ENCODE data around the gene CD200R1L.
"Not testable (repeated sequence)": the region's sequence is repeated elsewhere in the genome, so short reads cannot be mapped to it uniquely, and the experiment has no call there.

The CD200R1L gene, protein sequence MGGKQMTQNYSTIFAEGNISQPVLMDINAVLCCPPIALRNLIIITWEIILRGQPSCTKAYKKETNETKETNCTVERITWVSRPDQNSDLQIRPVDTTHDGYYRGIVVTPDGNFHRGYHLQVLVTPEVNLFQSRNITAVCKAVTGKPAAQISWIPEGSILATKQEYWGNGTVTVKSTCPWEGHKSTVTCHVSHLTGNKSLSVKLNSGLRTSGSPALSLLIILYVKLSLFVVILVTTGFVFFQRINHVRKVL

GRCh38 chr3:112846764-112847163 is at the start of gene CD200R1L:
Gene CD200R1L (minus strand): TSS chr3:112846864. CDS start chr3:112829367, 17,497 bp downstream.
- DNase-seq = no peak

DNA sequence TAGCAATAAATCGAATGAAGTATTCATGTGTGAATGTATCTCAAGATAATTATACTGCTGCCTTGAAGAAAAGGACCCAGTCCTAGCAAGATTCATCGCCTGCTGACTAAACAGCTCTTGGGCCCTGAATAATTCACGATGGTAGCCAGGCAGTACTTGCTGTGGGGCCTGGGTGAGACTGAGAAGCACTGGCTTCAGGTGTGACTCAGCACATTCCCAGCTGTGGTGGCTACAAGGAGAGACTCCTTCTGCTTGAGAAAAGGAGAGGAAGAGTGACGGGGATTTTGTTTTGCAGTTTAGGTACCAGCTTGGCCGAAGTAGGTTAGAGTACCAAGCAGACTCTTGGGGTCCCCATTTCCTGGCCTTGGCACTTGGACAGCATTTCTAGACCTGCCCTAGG is 47.6 kb upstream of the CD200R1L start:
- no peak for DNase-seq

GRCh38 chr3:112889357-112889756 is 42.7 kb upstream of the CD200R1L start:
- DNase-seq = no peak

GRCh38 chr3:112888381-112889085 is 41.9 kb upstream of the CD200R1L start:
- DNase-seq = no peak

GRCh38 chr3:112884678-112885290 is 38.1 kb upstream of the CD200R1L start:
- DNase-seq = no peak

GRCh38 chr3:112881891-112882290 is 35.2 kb upstream of the CD200R1L start:
- no peak for DNase-seq

GRCh38 chr3:112875561-112875960 is 28.9 kb upstream of the CD200R1L start:
- no peak for DNase-seq

- no peak for DNase-seq
Observed at GRCh38 chr3:112874725-112875124, 28.1 kb upstream of the CD200R1L start.

DNA sequence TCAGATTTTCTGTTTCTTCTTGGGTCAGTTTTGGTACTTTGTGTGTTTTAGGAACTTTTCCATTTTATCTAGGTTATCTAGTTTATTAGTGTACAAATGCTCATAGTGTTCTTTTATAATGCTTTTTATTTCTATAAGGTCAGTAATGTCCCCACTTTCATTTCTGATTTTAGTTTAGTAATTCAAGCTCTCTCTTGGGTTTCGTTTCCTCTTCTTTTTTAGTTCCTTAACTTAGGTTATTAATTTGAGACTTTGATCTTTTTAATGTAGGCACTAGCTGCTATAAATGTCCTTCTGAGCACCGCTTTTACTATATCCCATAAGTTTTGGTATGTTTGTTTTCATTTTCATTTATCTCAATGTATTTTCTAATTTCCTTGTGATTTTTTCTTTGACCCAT is 27.0 kb upstream of the CD200R1L start:
- no peak for DNase-seq

DNA sequence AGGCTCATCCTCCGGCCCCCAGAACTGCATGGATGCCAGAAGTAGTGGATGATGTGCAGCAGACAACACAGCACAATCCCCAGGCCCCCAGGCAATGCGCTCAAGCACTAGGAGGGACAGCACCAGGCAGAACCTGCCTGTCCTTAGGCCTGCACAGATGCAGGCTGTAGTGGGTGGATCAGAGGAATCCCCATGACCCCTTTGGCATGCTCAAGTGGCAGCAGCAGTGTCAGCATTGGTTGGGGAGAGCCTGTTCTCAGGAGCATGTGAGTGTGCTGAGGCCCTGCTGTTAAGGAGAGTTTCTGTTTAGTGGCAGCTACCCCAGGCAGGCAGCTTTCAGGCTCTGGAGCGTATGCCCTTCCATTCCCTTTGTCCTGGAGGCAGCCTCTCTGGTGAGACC is 25.1 kb upstream of the CD200R1L start:
- no peak for DNase-seq

- DNase-seq = no peak
Observed at GRCh38 chr3:112865757-112866156, 19.1 kb upstream of the CD200R1L start.

DNA sequence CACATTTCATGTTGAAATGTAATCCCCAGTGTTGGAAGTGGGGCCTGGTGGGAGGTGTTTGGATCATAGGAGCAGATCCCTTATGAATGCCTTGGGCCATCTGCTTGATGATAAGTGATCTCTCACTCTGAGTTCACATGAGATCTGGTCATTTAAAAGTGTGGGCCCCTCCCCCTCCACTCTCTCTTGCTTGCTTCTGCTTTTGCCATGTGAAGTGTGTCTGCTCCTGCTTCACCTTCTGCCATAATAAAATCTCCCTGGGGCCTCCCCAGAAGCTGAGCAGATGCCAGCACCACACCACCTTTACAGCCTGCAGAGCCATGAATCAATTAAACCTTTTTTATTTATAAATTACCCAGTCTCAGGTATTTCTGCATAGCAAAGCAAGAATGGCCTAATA is 14.2 kb upstream of the CD200R1L start:
- no peak for DNase-seq

DNA sequence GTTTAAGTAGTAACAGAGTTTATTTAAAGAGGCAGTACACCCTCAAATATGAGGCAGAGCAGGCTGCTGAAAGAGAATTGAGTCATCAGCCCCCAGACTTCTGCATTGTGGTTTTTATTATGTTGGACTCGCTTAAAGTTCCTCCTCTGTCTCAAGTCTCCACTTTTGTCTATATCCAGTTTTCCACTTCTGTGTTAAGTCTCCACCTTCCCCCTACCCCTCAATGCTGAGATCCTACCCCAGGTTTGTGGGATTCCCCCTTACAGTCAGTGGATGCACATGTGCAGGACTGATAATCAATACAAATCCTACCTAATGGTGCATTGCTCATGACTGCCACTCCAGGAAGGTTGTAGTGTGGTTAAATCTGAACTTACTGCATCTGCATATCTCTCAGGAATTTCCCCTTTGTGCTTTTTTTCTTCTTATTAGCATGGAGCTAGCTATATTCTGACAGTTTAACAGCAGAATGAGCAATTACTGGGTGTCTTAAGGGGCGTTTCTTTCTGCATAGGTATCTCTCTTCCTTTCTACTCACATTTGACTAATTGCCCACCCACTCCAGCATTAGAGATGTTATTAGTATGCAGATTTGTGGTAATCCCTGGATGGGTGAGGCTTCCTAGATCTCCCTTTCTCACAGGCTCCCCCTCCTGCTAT is 11.9 kb upstream of the CD200R1L start:
- DNase-seq = peak; percentile 27

GRCh38 chr3:112857526-112857925 is 10.9 kb upstream of the CD200R1L start:
- DNase-seq = peak; percentile 26

GRCh38 chr3:112856537-112856936 is 9.9 kb upstream of the CD200R1L start:
- DNase-seq = peak; percentile 67

DNA sequence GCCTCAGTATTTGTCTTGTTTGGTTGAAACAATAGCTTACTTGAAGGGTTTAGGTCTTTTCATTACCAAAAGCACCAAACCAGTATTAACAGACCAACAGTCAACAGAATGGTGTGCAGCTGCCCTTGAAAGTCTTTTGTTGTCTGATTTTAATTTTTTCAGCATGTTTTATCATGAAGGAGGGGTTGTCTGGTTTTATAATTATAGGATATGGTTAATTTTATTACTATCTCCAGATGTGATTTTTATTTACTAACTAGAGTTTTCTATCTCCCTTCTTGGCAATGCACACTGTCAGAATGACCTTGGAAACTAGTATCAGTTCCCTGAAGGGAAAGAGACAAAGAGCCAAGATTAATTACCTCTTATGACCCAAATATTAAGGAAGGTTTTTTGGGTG is 9.2 kb upstream of the CD200R1L start:
- no peak for DNase-seq

GRCh38 chr3:112855074-112855473 is 8.4 kb upstream of the CD200R1L start:
- not testable (repeated sequence) for DNase-seq

GRCh38 chr3:112848196-112848595 is 1.5 kb upstream of the CD200R1L start:
- peak; percentile 46 for DNase-seq

DNA sequence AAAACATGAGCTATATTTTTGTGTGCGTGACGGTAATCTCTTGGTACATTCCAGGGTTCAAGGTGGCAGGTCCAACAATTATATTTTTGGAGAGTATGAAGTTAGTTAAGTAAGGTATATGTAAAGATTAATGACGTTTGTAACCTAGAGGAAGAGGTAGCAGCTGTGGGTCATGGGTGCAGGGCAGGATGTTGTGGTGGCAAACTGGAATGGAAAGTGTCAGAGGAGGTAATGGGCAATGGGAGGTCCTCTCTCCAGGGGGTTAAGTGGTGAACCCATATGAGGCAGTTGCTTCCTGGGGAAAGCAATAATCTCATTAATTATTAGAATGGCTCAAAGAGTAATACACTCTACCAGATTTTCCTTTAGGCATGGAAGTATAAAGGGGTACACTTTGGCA is 1.0 kb upstream of the CD200R1L start:
- DNase-seq = peak; percentile 63

DNA sequence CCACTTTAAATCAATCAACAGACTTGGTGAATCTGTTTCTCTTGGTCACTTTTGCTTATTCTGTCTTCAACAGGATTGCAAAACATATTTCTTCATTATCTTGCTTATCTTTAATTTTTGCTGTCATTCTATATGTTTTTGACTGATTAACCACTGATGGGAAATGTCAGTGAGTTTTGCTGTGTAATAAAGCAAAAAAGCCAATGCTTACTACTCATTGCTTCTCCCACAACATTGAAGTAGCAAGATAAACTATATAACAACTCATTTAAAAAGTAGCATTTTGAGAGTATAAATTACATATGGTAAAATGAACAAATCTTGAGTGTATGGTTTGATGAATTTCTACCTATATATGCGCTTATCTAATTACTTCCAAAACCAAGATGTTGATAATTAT is 892 bp downstream of the CD200R1L start:
- DNase-seq = no peak

GRCh38 chr3:112829046-112829445 is 17.6 kb downstream of the CD200R1L start:
- DNase-seq = no peak

DNA sequence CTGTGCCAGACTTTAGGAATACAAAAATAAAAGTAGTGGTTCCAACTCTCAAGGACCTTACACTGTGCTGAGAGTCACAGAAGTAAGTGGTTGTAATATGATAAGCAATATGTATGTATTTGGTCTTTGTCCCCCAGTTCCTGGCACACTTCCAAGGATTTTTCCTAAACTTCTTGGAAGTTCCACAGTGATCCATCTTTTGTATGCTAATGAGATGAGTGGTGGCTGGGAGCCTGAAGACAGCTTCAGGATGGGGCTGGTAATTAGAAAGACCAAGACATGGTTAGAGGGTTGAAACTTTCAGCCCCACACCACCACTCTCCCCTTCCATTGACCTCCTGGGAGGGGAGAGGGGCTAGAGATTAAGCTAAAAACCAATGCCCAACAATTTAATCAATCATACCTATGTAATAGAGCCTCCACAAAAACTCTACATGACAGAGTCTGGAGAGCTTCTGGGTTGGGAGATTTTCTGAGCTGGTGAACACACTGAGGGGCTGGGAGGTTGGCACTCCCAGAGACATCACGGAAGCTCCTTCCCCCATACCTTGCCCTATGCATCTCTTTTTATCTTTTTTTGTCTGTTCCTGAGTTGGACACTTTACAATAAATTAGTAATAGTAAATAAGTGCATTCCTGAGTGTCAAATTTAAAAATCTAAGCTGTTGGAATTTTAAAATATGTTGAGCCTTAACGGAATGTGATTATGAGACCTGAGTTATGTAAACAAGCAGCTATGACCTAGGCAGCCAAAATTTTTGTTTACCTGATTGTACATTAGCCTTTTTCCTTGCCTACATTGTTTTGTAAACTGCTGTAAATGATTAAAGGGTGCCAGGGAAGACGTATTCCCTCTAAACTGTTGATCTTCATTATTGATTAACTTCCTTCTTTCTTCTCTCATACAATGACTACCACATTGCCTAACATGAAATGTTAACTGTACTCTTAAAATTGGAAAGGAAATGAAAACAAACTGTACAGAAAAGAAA is 24.3 kb downstream of the CD200R1L start:
- no peak for DNase-seq

Data from CD4-positive, alpha-beta T cell treated with Interleukin-10 for 1 hour (primary cell).